RPMI7951 (cell line): Measurements from ENCODE around the gene CSTPP1. TPM values are rescaled to one million over a fixed set of nuclear protein-coding genes. Genes with fewer than 3 reads are reported as not detected.
"Not testable (repeated sequence)": the region's sequence is repeated elsewhere in the genome, so short reads cannot be mapped to it uniquely, and the experiment has no call there.

Source experiments
- DNase-seq: peaks from one replicate; pipeline ENCODE4 v3.0.0-alpha.2; 2012; ENCODE audit warnings: low read depth
- total RNA-seq: library from RNA; depleted of rRNA; stranded (reverse); fragments of >200 nt; shearing (Covaris generic); gene quantifications from 2 replicates; pipeline ENCODE4 v1.2.3, GENCODE V29; 2014

Gene CSTPP1
- total RNA-seq, 1 experiment from 2014 or later: 33.9 TPM

DNA sequence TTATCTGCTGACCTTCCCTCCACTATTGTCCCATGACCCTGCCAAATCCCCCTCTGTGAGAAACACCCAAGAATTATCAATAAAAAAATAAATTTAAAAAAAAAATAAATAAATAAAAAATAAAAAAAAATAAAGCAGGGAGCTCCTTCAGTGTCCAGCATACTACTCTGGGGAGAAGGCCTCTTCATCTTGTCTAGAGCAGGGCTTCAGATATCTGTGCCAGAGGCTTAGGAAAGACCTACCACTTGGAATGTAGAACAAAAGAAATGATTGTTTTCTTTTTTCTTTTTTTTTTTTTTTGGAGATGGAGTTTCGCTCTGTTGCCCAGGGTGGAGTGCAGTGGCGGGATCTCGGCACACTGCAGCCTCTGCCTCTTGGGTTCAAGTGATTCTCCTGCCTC lies 161.7 kb downstream of the CSTPP1 start:
- not testable (repeated sequence) for DNase-seq

DNA sequence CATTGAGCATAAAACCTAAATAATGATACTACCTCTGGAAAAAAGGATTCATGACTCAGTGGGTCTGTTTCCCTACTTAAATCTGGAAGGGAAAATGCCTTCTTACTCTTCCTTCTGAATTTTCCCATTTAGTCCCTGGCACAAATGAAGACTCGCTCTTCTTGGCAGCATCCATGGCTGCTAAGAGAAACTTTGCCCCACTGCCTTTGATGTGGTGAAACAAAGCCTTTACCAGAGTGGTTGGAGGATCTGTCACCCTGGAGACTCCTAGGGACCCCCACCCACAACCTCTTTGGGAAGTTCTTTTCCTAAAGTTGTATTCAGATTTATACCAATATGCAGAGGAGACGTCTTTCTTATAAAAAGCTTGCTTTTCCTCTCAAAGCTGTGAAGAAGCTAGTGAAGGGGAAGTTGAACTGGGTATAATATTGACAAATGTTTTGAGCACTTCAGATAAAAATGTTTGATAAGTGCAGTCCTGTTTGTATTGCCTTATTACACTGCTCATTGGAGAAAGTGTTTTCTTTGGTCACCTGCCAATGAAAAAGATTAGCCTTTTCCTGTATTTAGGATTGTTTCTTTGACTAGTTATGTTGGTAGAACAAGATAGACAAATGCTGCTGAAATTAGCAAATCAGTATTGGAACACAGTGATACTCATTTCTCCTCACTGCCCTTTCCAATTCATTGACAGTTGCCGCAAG lies 162.8 kb downstream of the CSTPP1 start:
- no peak for DNase-seq

DNA sequence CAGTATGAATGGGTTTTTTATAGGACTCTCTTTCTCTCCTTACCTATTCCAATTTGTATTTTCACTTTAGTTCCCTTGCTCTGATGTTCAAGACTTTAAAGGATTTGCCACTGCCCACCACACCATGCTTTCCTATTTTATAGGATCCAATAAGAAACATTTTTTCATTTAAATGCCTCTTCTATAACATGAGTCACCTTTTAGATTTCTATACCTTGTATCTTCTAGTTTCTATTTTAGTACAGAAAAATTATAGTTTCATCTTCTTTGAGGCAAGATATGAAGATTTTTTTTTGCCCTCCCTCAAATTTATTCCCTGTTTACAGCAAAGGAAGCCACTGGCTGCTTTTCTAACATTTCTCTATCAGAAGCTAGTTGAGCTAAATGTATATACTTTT lies 163.4 kb downstream of the CSTPP1 start:
- no peak for DNase-seq

DNA sequence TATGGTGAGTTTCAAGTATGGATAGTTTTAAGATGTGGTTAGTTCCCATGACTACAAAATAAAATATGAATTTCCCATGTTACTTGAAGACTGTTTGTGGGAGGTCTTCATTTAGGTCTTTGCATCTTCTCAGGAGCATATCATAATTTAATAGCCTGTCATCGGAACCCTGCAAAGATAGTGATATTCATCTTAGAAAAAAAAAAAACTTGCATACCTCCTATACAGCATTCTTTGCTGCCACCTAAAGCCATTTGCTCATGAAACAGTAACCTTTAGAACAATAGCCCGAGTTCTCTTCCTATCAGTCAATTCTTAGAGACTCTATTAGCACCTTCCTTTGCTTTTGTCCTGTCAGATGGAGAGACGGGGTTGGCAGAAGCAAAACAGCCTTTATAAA lies 164.8 kb downstream of the CSTPP1 start:
- DNase-seq: no peak

DNA sequence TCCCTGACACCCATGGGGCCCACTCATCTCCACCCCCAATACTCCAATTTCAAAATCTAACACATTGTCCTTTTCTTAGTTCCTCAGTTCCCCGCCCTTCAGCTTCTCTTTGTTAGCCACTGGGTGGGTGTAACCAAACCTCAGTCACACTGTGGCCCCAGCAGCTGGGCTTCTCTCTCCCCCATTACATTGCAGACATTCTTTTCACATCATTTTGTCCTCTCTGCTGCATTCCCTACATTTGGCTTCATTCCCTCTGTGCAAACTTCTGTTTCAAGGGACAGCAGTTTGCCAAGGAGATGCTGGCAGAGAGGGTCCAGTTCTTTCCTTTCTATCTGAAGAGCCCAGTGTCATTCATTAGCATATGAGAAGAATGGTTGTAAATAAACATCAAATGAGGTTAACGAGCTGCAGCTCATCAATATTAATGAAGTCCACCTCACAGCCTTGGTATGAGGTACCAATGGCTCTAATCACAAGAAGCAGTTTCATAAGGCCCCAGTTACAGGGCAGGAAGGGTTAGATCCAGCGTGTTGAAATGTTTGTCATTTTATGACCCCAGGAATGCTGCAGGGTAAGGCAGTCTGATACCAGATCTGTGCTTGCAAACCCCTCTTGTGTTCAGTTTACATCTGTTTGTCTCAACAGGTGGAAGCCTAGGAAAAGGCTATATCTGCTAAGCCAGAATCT lies 167.8 kb downstream of the CSTPP1 start:
- DNase-seq: no peak

DNA sequence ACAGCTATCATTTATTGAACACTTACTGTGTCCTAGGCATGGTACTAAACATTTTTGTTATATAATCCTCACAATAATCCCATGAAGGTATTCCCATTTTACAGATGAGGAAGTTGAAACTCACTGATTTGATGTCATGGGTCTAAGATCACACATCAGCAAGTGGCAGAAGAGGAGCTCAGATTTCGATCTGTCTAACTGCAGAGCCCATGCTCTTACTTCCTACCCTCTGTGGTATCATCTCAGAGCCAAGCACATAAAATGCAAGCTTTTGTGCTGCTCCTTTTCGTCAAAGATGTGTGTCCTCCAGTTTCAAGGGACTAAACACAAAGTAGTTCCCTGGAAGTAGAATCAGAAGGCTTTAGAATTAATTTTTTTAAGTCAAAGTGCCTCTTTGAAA lies 169.0 kb downstream of the CSTPP1 start:
- no peak for DNase-seq

GRCh38 chr11:47105974-47106373 lies 169.4 kb downstream of the CSTPP1 start:
- no peak for DNase-seq

DNA sequence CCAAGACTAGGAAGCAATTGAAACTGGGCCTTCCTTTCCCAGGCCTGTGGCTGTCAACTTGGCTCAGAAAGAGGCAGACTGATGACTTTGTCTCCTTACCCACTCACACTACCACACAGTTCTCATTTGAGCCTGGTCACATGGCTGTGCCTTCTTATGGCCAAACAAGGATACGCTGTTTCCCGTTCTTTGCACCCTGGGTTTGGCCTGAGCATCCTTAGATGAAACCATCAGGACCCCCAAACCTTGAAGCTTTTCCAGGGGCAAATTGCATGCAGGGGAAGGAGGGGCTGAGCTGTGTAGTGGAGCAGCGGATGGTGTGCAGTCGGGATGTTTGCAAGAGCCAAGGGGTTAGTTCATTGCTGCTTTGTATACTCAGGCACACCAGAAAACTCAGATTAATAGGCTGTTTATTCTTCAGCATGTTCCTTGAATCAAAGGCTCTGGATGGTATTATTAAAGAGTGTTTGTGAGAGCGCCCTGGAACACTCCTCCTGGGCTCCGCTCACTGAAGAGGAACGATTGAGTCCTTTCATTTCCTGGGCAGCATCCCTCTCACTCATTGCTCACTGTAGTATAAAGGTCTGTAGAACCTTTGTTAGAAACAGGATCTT lies 170.3 kb downstream of the CSTPP1 start:
- no peak for DNase-seq

DNA sequence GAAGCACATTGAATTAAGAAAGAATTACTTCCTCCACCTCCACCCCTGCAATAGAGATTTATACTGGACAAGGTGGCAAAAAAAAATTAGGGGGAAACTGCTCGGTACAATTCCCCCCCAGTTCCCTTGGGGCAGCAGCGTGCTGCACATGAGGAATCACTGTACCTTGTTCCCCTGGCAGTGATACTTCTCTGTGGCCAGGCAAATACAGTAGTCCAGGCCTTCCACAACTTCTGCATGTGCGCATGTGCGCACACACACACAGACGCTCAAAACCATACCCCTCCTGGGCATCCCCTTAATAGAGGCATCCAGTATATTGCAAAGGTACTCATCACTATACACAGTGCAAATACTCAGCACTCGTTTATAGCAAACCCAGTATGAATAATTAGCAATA lies 171.2 kb downstream of the CSTPP1 start:
- no peak for DNase-seq

DNA sequence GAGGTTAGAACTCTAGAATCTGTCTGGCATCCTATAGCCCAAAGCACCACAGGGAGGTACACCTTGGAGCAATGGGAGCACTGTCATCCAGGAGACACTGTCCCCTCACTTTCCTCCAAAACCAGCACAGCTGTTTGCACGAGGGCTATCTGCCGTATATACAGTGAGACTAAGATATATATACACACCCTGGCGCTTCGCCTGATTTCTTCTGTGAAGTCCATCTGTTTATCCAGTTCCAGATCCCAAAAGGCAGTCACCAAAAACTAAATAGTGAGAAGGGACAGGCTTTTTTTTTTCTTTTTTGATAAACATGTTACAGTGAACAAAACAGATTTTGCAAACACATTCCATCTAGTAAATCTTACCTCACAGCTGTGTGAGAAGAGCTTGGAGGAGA lies 171.7 kb downstream of the CSTPP1 start:
- no peak for DNase-seq

- DNase-seq: no peak
These were observed 172.6 kb downstream of the CSTPP1 start for GRCh38 chr11:47109051-47109726.

- no peak for DNase-seq
These were observed 173.2 kb downstream of the CSTPP1 start for GRCh38 chr11:47109727-47110246.

DNA sequence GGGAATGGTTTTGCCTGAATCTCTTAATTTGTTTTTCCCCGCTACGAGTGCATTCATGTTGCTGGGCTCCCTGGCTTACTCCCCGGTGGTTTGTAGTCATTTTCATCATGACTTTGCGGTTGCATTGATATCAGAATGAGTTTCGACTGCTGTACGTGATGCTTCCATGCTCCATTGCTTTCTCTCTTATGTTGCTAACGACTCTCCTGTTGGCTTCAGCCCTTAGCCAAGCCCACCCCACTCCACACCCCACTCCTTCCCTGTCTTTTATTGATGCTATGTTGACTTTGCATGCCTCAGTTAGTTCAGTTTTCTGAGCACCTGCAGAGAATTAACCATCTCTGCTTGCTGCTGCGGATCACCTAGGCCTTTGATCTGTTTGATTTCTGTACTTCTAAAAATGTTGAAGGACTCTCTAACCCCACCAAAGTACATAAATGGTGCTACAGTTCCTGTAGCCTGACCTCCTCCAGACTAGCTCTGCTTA lies 174.8 kb downstream of the CSTPP1 start:
- no peak for DNase-seq

- not testable (repeated sequence) for DNase-seq
These were observed 176.4 kb downstream of the CSTPP1 start for GRCh38 chr11:47112941-47113340.

DNA sequence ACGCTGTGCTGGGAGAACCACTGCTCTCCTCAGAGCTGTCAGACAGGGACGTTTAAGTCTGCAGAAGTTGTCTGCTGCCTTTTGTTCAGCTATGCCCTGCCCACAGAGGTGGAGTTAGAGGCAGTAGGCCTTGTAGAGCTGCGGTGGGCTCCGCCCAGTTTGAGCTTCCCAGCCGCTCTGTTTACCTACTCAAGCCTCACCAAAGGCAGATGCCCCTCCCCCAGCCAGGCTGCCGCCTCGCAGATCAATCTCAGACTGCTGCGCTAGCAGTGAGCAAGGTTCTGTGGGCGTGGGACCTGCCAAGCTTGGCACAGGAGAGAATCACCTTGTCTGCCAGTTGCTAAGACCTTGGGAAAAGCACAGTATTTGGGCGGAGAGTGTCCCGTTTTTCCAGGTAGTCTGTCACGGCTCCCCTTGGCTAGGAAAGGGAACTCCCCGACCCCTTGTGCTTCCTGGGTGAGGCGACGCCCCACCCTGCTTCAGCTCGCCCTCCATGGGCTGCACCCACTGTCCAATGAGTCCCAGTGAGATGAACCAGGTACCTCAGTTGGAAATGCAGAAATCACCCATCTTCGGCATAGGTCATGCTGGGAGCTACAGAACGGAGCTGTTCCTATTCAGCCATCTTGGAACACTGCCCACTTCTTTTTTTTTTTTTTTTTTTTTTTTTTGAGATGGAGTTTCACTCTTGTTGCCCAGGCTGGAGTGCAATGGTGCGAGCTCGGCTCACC lies 182.6 kb downstream of the CSTPP1 start:
- not testable (repeated sequence) for DNase-seq

- DNase-seq: no peak
These were observed 184.5 kb downstream of the CSTPP1 start for GRCh38 chr11:47121056-47121455.

GRCh38 chr11:47121731-47122130 lies 185.2 kb downstream of the CSTPP1 start:
- DNase-seq: no peak

- no peak for DNase-seq
These were observed 186.5 kb downstream of the CSTPP1 start for GRCh38 chr11:47123094-47123493.

DNA sequence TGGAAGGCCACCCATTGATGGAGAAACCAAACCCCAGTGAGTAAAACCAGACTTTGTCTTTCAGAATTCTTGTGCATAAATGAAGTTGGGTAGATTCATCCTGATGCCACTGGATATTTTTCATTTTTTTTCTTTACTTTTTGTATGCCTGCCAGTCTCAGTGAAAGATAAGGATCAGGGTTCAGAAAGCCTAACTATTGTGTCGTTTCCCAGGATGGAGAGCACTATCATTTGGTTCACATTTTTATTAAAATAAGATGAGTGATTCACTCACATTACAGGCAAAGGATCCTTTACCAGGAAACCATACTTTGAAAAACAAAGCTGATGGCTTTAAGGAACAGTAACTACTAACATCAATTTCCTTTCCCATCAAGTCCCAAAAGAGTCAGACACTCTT lies 188.1 kb downstream of the CSTPP1 start:
- DNase-seq: no peak

- DNase-seq: no peak
These were observed 188.5 kb downstream of the CSTPP1 start for GRCh38 chr11:47125083-47125482.

GRCh38 chr11:47127213-47127612 lies 190.7 kb downstream of the CSTPP1 start:
- no peak for DNase-seq
